GM12874 (cell line): ENCODE results near the gene APMAP.

Experiments used
- CTCF ChIP-seq: IDR thresholded peaks from 2 replicates; pipeline ENCODE4 v1.5.1; 2011; ENCODE audit warnings: low read depth, mild to moderate bottlenecking, control low read depth, low read length, moderate library complexity; ENCODE audit not compliant: insufficient read depth

The APMAP gene

GRCh38 chr20:24965065-24965919 lies 27.3 kb downstream of the APMAP start:
- no peak for TF ChIP-seq CTCF

DNA sequence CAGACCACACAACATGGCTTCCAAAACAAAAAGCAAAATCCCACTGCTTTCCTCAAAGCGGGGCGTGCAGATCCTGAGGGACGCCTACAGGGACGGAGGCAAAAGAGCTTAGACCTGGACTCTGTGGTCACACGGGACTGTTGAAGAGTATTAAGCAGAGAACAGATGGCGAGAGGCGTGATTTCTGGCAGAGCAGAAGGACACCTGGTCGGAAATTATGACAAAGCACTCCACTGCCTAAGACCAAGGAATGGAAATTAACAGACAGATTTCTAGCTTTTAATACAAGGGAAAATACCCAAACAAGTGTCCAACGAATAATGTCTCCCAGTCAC lies 28.1 kb downstream of the APMAP start:
- no peak for TF ChIP-seq CTCF

DNA sequence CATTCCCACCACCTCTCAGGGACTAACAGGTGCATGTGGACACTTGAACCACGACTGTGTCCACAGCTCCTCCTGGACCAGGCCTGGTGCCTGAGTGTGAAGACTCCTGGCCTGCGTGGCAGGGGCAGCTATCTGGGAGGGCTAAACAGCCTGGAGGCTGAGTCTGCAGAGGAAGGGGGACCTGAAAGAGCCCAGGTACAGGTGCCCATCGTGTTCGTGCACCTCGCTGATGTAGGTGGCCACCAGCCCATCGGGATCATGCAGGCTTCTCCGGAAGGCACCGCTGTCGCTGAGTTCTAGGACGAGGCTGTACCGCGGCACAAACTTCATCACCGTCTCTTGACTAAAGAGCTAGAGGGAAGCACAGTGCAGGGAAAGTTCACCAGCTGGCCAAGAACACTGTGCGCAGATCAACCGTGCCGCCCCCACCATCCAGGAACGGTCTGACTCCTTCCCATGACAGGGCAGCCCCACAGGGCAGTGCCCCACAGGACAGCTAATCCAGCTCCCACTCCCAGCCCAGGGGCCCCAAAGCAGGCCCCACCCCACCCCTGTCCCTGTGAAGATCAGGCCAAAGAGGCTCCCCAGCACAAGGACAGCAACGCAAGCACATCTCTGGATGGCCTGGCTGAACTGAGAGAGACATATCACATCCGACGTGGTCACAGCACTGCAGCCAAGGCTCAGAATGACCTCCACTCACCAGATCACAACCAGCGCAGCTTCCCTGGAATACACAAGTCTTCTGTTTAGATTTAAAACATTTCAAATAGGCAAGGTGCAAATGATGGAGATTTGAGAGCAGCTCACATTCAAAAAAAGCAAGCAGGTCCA lies 28.7 kb downstream of the APMAP start:
- no peak for TF ChIP-seq CTCF

GRCh38 chr20:24962510-24962909 lies 30.0 kb downstream of the APMAP start:
- no peak for TF ChIP-seq CTCF

GRCh38 chr20:24962182-24962492 lies 30.4 kb downstream of the APMAP start:
- TF ChIP-seq CTCF, result no peak

GRCh38 chr20:24961384-24962181 lies 31.0 kb downstream of the APMAP start:
- TF ChIP-seq CTCF, result no peak

GRCh38 chr20:24960861-24961260 lies 31.7 kb downstream of the APMAP start:
- no peak for TF ChIP-seq CTCF
